ENCODE measurements around the gene HSPA8. TPM values are rescaled to one million over a fixed set of nuclear protein-coding genes. Genes with fewer than 3 reads are reported as not detected.

The HSPA8 gene
- polyA plus RNA-seq, 1 of the 3 experiments (the other 2 are of a cell fraction), result 2,088 TPM

GRCh38 chr11:123093739-123094138, 31.8 kb upstream of the HSPA8 start:
- DNase-seq, result no peak
- Histone ChIP-seq H2AFZ (ENCODE audit: low read depth) (no peak overlapping the region), H3K27ac (ENCODE audit: low read depth in 2 of 2, low read length in 1 of 2) (no peak overlapping the region), H3K36me3 (replicated peaks in 1 of 2; ENCODE audit: control insufficient read depth in 1 of 2, insufficient read depth in 2 of 2, low read length in 1 of 2) (peaks cover 2 to 43% of the 10 kb centered on the region in 2 experiments), H3K4me1 (ENCODE audit: control insufficient read depth in 1 of 2, insufficient read depth in 2 of 2, low read depth in 1 of 2, low read length in 1 of 2) (no peaks in the 10 kb centered on the region), H3F3A (replicated peaks; ENCODE audit: insufficient read depth) (peaks cover 8% of the 10 kb centered on the region), H3K9me2 (no peaks in the 10 kb centered on the region), H3K4me2 (no peak overlapping the region), H4K20me1 (ENCODE audit: insufficient read depth) (no peaks in the 10 kb centered on the region), H3K4me3 (ENCODE audit: low read depth in 2 of 2, low read length in 1 of 2) (no peak overlapping the region), H3K9me3 (no peaks in the 10 kb centered on the region), H3K27me3 (ENCODE audit: insufficient read depth) (no peaks in the 10 kb centered on the region), H3K9ac (no peak overlapping the region), H3K79me2 (ENCODE audit: insufficient read depth) (peaks cover 46% of the 10 kb centered on the region)
- ChIA-PET CTCF (interaction anchor here (1.0 to 1.9 kb wide), 3 partner anchors 9 to 167 kb away, joined by 3 to 7 read pairs (median 5); no protein-coding TSS in a partner anchor), POLR2A (no interaction called here)
- 94% methylated on average over 3 of the region's 3 CpGs for WGBS (ENCODE audit: low lambda C conversion rate)
- TF ChIP-seq, protein P1, sequence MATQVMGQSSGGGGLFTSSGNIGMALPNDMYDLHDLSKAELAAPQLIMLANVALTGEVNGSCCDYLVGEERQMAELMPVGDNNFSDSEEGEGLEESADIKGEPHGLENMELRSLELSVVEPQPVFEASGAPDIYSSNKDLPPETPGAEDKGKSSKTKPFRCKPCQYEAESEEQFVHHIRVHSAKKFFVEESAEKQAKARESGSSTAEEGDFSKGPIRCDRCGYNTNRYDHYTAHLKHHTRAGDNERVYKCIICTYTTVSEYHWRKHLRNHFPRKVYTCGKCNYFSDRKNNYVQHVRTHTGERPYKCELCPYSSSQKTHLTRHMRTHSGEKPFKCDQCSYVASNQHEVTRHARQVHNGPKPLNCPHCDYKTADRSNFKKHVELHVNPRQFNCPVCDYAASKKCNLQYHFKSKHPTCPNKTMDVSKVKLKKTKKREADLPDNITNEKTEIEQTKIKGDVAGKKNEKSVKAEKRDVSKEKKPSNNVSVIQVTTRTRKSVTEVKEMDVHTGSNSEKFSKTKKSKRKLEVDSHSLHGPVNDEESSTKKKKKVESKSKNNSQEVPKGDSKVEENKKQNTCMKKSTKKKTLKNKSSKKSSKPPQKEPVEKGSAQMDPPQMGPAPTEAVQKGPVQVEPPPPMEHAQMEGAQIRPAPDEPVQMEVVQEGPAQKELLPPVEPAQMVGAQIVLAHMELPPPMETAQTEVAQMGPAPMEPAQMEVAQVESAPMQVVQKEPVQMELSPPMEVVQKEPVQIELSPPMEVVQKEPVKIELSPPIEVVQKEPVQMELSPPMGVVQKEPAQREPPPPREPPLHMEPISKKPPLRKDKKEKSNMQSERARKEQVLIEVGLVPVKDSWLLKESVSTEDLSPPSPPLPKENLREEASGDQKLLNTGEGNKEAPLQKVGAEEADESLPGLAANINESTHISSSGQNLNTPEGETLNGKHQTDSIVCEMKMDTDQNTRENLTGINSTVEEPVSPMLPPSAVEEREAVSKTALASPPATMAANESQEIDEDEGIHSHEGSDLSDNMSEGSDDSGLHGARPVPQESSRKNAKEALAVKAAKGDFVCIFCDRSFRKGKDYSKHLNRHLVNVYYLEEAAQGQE (IDR thresholded peaks at IDR 0.05; ENCODE audit: low read depth, low read length), result no peak
- no peak for TF ChIP-seq RXRA (IDR thresholded peaks at IDR 0.05; ENCODE audit: borderline replicate concordance, low read depth)
- no peak for TF ChIP-seq RFX5 (IDR thresholded peaks at IDR 0.05; ENCODE audit: low read length)
- no peak for TF ChIP-seq FOSL2 (IDR thresholded peaks at IDR 0.05; ENCODE audit: borderline replicate concordance, low read depth)
- no peak for TF ChIP-seq MXI1 (IDR thresholded peaks at IDR 0.05; ENCODE audit: low read depth, low read length)
- TF ChIP-seq GATA2 (CRISPR knock-in tag; IDR thresholded peaks at IDR 0.05), result no peak
- TF ChIP-seq RAD21 (IDR thresholded peaks at IDR 0.05; ENCODE audit: low read length), result no peak
- TF ChIP-seq CHD2 (IDR thresholded peaks at IDR 0.05; ENCODE audit: low read length, partially characterized antibody), result no peak

- H3K27ac ChIP-seq (ENCODE audit: low read depth in 2 of 2, low read length in 1 of 2), result no peak overlapping the region; a peak in 1 of 4 replicates
- ChIA-PET CTCF (interaction anchor here (1.6 to 2.3 kb wide), 4 partner anchors 12 to 170 kb away, joined by 7 to 9 read pairs (median 8); no protein-coding TSS in a partner anchor), POLR2A (no interaction called here)
- H3K4me3 ChIP-seq (ENCODE audit: low read depth in 2 of 2, low read length in 1 of 2), result no peak overlapping the region
- H3K27me3 ChIP-seq (ENCODE audit: insufficient read depth), result no peaks in the 10 kb centered on the region
- H3F3A ChIP-seq (replicated peaks; ENCODE audit: insufficient read depth), result peaks cover 12% of the 10 kb centered on the region
- H3K4me2 ChIP-seq, result no peak overlapping the region
- H3K36me3 ChIP-seq (replicated peaks in 1 of 2; ENCODE audit: control insufficient read depth in 1 of 2, insufficient read depth in 2 of 2, low read length in 1 of 2), result peaks cover 2 to 49% of the 10 kb centered on the region in 2 experiments
- H3K9me3 ChIP-seq, result no peaks in the 10 kb centered on the region
- H4K20me1 ChIP-seq (ENCODE audit: insufficient read depth), result no peaks in the 10 kb centered on the region
- no peak for DNase-seq
- H3K79me2 ChIP-seq (ENCODE audit: insufficient read depth), result peaks cover 45% of the 10 kb centered on the region
- WGBS (ENCODE audit: low lambda C conversion rate), result 76% methylated on average over 6 of the region's 6 CpGs
- no peaks in the 10 kb centered on the region for H3K4me1 ChIP-seq (ENCODE audit: control insufficient read depth in 1 of 2, insufficient read depth in 2 of 2, low read depth in 1 of 2, low read length in 1 of 2)
- H2AFZ ChIP-seq (ENCODE audit: low read depth), result no peak overlapping the region
- no peaks in the 10 kb centered on the region for H3K9me2 ChIP-seq
- no peak overlapping the region for H3K9ac ChIP-seq
- TF ChIP-seq, protein P2, sequence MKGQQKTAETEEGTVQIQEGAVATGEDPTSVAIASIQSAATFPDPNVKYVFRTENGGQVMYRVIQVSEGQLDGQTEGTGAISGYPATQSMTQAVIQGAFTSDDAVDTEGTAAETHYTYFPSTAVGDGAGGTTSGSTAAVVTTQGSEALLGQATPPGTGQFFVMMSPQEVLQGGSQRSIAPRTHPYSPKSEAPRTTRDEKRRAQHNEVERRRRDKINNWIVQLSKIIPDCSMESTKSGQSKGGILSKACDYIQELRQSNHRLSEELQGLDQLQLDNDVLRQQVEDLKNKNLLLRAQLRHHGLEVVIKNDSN (IDR thresholded peaks at IDR 0.05; ENCODE audit: borderline replicate concordance, low read depth), result no peak
- TF ChIP-seq FOSL2 (IDR thresholded peaks at IDR 0.05; ENCODE audit: borderline replicate concordance, low read depth), result no peak
- no peak for TF ChIP-seq RCOR1 (IDR thresholded peaks at IDR 0.05; ENCODE audit: low read length)
- TF ChIP-seq GATA2 (CRISPR knock-in tag; IDR thresholded peaks at IDR 0.05), result no peak
- TF ChIP-seq TAF1 (IDR thresholded peaks at IDR 0.05; ENCODE audit: borderline replicate concordance, low read depth, low read length), result no peak
- TF ChIP-seq, protein P1 (IDR thresholded peaks at IDR 0.05; ENCODE audit: low read depth, low read length), result no peak
- TF ChIP-seq, protein P3, sequence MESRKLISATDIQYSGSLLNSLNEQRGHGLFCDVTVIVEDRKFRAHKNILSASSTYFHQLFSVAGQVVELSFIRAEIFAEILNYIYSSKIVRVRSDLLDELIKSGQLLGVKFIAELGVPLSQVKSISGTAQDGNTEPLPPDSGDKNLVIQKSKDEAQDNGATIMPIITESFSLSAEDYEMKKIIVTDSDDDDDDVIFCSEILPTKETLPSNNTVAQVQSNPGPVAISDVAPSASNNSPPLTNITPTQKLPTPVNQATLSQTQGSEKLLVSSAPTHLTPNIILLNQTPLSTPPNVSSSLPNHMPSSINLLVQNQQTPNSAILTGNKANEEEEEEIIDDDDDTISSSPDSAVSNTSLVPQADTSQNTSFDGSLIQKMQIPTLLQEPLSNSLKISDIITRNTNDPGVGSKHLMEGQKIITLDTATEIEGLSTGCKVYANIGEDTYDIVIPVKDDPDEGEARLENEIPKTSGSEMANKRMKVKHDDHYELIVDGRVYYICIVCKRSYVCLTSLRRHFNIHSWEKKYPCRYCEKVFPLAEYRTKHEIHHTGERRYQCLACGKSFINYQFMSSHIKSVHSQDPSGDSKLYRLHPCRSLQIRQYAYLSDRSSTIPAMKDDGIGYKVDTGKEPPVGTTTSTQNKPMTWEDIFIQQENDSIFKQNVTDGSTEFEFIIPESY (IDR thresholded peaks at IDR 0.05; ENCODE audit: borderline replicate concordance, low read depth), result no peak
- no peak for TF ChIP-seq MAX (IDR thresholded peaks at IDR 0.05; ENCODE audit: low read depth)
- TF ChIP-seq TCF12 (IDR thresholded peaks at IDR 0.05), result no peak
- no peak for TF ChIP-seq EZH2phosphoT487 (IDR thresholded peaks at IDR 0.05; ENCODE audit: borderline replicate concordance, low read depth)
- TF ChIP-seq EP300 (IDR thresholded peaks at IDR 0.05; ENCODE audit: borderline replicate concordance in 1 of 2, low read depth in 1 of 2, low read length in 1 of 2), result no peak
These were observed 29.6 kb upstream of the HSPA8 start for GRCh38 chr11:123091506-123091905.
